GM18505 (cell line): ENCODE results near the gene SDC1.
"Not testable (repeated sequence)": the region's sequence is repeated elsewhere in the genome, so short reads cannot be mapped to it uniquely, and the experiment has no call there.

Experiments
- ATAC-seq: cut with Tn5 transposase; IDR thresholded peaks from one replicate; pipeline ENCODE4 v1.9.1; 2021; ENCODE audit not compliant: unreplicated experiment
- POLR2A ChIP-seq: IDR thresholded peaks from 4 replicates; pipeline ENCODE4 v1.6.1; 2011; ENCODE audit warnings: borderline replicate concordance; ENCODE audit not compliant: insufficient read depth, insufficient read length; ENCODE audit errors: extremely low read depth

Gene SDC1

GRCh38 chr2:20195431-20196033 lies 29.4 kb downstream of the SDC1 start:
- no peak for ATAC-seq
- no peak for TF ChIP-seq POLR2A

GRCh38 chr2:20195016-20195411 lies 29.9 kb downstream of the SDC1 start:
- not testable (repeated sequence) for ATAC-seq

GRCh38 chr2:20194097-20195015 lies 30.6 kb downstream of the SDC1 start:
- no peak for ATAC-seq
- TF ChIP-seq POLR2A, result no peak

GRCh38 chr2:20193185-20193584 lies 31.7 kb downstream of the SDC1 start:
- no peak for ATAC-seq
- TF ChIP-seq POLR2A, result no peak

GRCh38 chr2:20192781-20193180 lies 32.1 kb downstream of the SDC1 start:
- ATAC-seq, result no peak
- no peak for TF ChIP-seq POLR2A

GRCh38 chr2:20191714-20192569 lies 33.0 kb downstream of the SDC1 start:
- TF ChIP-seq POLR2A, result no peak
- ATAC-seq, result no peak

- no peak for ATAC-seq
- no peak for TF ChIP-seq POLR2A
Measured at GRCh38 chr2:20190876-20191713, 33.8 kb downstream of the SDC1 start.

- no peak for TF ChIP-seq POLR2A
- ATAC-seq, result no peak
Measured at GRCh38 chr2:20190170-20190569, 34.8 kb downstream of the SDC1 start.

- no peak for TF ChIP-seq POLR2A
- no peak for ATAC-seq
Measured at GRCh38 chr2:20189299-20189931, 35.5 kb downstream of the SDC1 start.

- no peak for ATAC-seq
Measured at GRCh38 chr2:20188851-20189250, 36.1 kb downstream of the SDC1 start.

GRCh38 chr2:20188201-20188600 lies 36.7 kb downstream of the SDC1 start:
- TF ChIP-seq POLR2A, result no peak
- no peak for ATAC-seq

More at GRCh38 chr2:20188851-20189250, 36.1 kb downstream of the SDC1 start:
- no peak for TF ChIP-seq POLR2A

GRCh38 chr2:20187331-20187730 lies 37.6 kb downstream of the SDC1 start:
- no peak for ATAC-seq
- no peak for TF ChIP-seq POLR2A

GRCh38 chr2:20186855-20187187 lies 38.1 kb downstream of the SDC1 start:
- no peak for ATAC-seq

More at GRCh38 chr2:20186855-20187187, 38.1 kb downstream of the SDC1 start:
- TF ChIP-seq POLR2A, result no peak
